ENCODE measurements around the gene MICU1.
"Not testable (repeated sequence)": the region's sequence is repeated elsewhere in the genome, so short reads cannot be mapped to it uniquely, and the experiment has no call there.

Gene MICU1

DNA sequence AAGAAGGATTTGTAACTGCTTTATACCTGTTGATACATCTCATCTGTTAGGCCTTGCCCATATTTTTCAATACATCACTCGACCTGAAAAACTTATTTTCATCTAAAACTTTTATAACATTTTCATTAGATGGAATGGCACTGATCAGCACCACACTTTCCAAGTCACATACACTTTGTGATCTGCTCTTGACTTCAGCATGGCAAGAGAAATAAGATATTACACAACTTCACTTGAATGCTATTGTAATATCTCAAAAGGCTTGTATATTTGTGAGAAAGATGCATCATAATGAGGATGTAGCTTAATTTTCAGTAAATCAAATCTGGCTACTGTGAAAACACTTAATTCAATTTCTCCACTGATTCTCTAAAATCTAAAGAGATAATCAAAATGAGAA, 126.2 kb downstream of the MICU1 start:
- DNase-seq, result no peak

- DNase-seq, result no peak
Measured at GRCh38 chr10:72490951-72491350, 134.9 kb downstream of the MICU1 start.

DNA sequence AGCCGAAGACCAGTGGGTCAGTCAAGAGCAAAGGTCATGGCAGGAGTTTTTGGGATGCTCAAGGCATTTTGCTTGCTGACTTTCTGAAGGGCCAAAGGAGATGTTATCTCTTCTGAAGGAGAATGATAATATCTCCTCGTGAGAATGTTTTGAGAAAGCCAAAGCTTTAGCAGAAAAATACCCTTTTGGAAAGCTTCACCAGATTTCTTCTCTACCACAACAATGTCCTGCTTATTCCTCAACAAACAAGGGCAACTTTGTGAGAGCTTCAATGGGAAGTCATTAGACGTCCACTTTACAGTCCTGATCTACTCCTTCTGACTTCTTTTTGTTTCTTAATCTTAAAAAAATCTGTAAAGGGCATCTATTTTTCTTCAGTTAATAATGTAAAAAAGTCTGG, 138.4 kb downstream of the MICU1 start:
- DNase-seq, result no peak

- DNase-seq, result no peak
Measured at GRCh38 chr10:72487116-72487515, 138.8 kb downstream of the MICU1 start.

DNA sequence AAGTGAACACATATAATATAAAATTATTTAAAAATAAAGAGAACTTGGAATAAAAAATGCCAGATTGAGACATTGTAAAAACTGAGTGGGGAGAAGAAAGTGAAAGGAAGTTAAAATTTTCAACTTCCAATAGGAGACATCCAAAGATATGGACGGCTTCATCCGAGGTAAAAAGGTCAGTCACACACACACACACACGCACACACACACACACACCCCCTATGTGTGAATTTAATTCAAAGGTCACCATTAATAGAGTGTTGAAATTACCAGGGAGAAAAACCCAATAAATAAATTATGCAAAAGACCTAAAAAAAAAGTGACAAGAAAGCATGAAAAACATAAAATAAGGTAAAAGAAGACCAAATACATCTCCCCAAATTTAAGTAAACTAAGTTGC, 140.2 kb downstream of the MICU1 start:
- no peak for DNase-seq

GRCh38 chr10:72484521-72484920, 141.4 kb downstream of the MICU1 start:
- no peak for DNase-seq

GRCh38 chr10:72483471-72483870, 142.4 kb downstream of the MICU1 start:
- DNase-seq, result no peak

DNA sequence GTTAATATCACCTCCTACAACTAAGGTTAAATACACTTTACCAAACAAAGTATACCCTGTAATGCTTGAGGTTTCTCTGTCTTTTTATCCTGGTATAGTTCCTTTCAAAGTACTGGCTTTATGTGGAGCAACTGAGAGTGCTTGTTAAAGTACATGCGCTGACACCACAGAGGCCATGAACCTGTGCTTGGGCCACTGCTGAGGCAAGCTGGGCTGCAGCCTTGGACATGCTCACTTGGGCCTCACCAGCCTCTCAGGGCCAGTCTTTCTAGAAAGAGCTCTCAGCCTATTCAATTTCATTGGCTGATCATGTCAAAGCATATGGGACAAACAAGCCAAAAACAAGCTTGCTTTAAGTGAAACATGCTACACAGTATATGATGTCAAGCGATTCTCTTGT, 145.0 kb downstream of the MICU1 start:
- DNase-seq, result no peak

DNA sequence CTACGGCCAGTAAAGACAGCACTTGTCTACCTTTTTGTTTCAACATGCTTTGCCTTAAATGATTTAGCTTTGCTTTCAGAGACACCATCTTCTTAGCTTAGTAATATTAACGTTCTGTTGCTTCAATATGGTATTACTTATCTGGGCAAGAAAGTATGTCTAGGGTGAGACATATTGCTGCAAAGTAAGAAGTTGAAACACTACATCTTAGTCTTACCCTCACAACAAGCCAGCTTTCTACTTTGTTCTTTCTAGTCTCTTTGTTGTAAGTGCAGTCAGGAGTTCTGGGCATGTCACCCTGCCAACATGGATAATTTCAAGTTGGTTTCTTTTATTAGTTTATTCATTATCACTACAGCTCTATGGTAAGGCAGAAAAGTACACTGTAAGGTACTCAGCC, 148.4 kb downstream of the MICU1 start:
- no peak for DNase-seq

DNA sequence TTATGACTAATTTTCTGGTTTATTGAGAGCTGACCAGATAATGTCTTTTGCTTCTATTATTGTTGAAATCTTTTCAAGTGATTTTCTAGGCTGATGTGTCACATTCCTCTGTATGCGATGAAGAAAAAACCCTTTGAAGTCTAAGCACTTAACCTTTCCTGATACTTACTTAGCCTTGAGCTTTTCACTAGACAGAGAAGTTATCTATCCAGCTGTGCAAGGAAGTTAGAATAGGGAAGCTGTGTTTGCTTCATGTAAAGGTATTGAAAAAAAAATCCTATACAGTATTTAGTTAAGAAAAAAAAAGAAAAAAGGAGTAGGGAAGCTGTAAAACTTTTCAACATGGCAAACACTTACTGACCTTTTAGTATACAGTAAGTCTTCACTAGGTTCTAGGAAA, 153.6 kb downstream of the MICU1 start:
- DNase-seq, result no peak

DNA sequence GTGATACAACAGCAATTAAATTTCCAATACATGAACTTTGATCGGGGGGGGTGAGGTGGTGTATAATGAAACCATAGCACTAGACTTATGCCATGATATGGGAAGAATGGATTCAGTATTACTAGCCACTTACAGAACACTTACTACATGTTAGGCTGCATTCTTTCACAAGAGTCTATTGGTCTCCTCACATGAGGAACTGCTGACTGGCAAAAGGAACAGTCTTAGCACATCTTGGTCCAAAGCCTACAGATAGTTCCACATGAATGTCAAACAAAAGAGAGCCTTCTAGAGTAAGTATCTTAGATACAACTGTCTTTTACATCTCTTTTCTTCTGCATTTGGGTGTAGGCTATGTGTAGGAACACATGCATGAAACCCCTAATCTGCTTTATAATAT, 155.2 kb downstream of the MICU1 start:
- no peak for DNase-seq

- not testable (repeated sequence) for DNase-seq
Measured at GRCh38 chr10:72467064-72467463, 158.8 kb downstream of the MICU1 start.

GRCh38 chr10:72466018-72466417, 159.9 kb downstream of the MICU1 start:
- no peak for DNase-seq

- no peak for DNase-seq
Measured at GRCh38 chr10:72464438-72464837, 161.4 kb downstream of the MICU1 start.

DNA sequence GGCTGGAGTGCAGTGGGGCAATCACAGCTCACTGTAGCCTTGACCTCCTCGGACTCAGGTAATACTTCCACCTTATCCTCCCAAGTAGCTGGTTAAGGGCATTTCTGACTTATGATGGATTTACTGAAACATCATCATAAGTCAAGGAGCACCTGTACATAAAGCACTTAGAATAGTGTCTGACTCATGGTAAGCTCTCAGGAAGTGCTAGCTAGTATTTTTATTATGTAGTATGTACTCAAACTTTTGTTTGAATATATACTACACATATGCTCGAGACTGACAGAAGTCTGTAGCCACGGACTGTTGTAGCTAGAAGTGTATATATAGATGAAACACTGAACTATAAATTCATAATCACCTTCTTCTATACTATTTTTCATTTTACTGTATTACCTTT, 163.6 kb downstream of the MICU1 start:
- no peak for DNase-seq

GRCh38 chr10:72461085-72461484, 164.8 kb downstream of the MICU1 start:
- DNase-seq, result no peak

DNA sequence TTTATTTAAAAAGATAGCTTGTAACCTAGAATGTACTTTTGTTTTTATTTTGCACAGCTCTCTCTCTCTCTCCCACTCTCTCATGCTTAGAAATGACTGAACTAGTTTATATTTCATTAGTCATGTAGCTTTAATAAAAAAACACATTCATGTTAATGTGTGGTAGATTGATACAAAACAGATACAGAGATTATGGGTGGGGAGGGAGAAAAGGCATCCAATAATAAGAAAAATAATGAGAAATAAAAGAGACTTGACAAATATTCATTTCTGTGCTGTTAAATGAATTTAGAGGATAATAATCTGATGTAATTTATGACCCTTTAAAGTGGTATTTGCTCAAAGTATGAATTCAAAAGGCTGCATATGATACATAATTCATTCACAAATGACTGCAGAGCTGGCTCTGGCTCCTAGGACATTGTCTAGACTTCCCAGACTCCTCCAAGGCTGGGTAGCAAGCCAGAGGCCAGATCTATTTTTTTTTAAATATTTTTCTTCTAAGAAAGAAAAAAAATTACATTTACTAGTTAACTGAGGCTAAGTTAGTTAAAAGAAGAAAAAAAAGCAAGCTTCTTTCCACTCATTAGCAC, 165.5 kb downstream of the MICU1 start:
- no peak for DNase-seq

DNA sequence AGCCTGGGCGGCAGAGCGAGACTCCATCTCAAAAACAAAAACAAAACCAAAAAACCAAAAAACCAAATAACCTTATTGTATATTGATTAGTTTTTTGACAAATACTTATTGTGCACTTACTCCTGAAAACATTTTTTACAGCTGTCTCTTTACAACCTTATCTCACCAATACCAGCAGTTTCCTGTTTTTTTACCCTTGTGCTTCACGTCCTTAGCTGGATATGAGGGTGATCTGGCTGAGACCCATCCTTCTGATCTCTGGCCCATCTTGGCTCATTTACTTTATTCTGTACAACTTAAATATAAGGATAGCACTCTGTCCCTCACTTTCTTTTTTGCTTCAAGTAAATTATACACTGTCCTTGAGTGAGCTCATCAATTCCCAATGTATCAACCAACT, 166.6 kb downstream of the MICU1 start:
- DNase-seq, result no peak

GRCh38 chr10:72455889-72456595, 169.8 kb downstream of the MICU1 start:
- DNase-seq, result no peak

DNA sequence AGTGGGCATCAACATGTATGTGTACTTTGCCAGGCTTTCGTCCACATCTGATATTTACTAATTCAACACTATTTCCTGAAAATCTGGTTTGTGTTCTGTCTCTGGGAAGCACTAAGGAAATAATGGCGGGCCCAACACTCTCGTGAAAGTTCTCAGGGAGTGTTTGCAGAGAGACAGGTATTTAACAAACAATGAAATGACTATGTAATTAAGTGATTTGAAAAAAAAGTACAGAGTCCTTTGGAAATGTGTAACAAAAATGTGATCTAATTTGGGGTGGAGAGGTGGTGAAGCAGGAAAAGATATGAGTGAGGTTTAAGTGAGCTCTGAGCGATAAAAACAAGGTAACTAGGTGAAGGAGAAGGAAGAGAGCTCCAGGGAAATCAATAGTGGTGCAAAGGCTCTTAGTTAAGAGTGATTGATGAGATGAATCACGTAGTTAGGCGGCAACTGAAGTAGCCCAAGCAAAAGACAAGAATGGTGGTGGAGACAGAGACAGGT, 175.9 kb downstream of the MICU1 start:
- DNase-seq, result no peak

DNA sequence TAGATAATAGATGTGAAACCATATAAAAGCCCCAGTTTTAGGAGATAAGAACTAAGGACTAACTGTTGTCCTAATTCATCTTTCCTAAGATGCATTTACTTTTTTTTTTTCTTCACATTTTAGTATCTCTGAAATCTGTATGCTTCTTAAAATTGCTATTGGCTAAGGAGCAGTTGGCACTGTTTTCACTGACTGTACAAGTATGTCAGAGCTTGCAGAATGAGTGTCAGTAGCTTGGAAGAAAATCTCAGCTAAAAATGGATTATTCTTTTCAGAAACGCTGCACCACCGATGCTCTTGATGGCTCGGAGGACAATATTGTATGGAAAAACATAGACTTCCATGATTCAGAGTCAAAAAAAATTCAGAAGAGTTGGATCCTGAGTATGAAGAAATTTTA, 180.0 kb downstream of the MICU1 start:
- no peak for DNase-seq

DNA sequence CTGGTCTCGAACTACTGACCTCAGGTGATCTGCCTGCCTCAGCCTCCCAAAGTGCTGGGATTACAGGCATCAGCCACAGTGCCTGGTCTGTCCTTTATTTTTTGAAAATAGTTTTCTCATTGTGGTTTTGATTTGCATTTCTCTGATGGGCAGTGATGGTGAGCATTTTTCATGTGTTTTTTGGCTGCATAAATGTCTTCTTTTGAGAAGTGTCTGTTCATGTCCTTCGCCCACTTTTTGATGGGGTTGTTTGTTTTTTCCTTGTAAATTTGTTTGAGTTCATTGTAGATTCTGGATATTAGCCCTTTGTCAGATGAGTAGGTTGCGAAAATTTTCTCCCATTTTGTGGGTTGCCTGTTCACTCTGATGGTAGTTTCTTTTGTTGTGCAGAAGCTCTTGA, 182.9 kb downstream of the MICU1 start:
- DNase-seq, result not testable (repeated sequence)

- no peak for DNase-seq
Measured at GRCh38 chr10:72435570-72435969, 190.3 kb downstream of the MICU1 start.

- DNase-seq, result not testable (repeated sequence)
Measured at GRCh38 chr10:72430936-72431335, 194.9 kb downstream of the MICU1 start.

DNA sequence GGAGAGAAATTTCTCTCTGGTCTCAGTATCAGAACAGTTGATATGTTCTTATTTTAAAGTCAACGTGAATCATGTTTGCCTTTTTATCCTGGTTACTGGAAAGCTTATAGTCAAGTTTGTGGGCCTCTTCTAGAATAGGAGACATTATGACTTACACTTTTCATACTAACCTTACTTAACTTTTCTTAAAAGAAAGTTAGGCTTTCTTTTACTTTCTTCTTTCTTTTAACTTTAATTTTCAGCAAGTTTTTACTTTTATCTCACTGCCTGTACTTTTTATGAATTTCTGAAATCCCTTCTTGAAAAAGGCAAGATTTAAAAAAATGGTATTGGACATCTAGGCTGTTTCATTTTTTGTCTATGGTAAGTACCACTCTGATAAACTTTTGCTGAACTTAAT, 195.9 kb downstream of the MICU1 start:
- DNase-seq, result no peak

All from SHP77 treated with DMSO at 0.1 percent for 48 hours (cell line).